Muscle layer of colon (tissue), 2 donors: ENCODE data around the gene DIRAS3.

Experiments
- H3K27ac ChIP-seq: one replicate; pipeline ENCODE4 v1.7.0; 2013; ENCODE audit warnings: low read depth, mild to moderate bottlenecking, low read length, moderate library complexity
- H3K27me3 ChIP-seq, 2 donors: one replicate each; pipeline ENCODE4 v1.7.0; 2013; ENCODE audit warnings: low read length in 2 of 2, mild to moderate bottlenecking in 2 of 2; ENCODE audit not compliant: insufficient read depth in 2 of 2, control insufficient read depth in 1 of 2
- H3K36me3 ChIP-seq: one replicate; pipeline ENCODE4 v1.7.0; 2013; ENCODE audit warnings: mild to moderate bottlenecking, low read length; ENCODE audit not compliant: insufficient read depth
- H3K4me1 ChIP-seq: one replicate; pipeline ENCODE4 v1.7.0; 2013; ENCODE audit warnings: mild to moderate bottlenecking, low read length; ENCODE audit not compliant: insufficient read depth
- H3K4me3 ChIP-seq, 2 donors: one replicate each; pipeline ENCODE4 v1.7.0; 2013; ENCODE audit warnings: low read length in 2 of 2, low read depth in 1 of 2, mild to moderate bottlenecking in 1 of 2, moderate library complexity in 1 of 2
- H3K9ac ChIP-seq: one replicate; pipeline ENCODE4 v1.7.0; 2013; ENCODE audit warnings: low read length
- H3K9me3 ChIP-seq: one replicate; pipeline ENCODE4 v1.7.0; 2013; ENCODE audit warnings: mild to moderate bottlenecking, low read length
- donor health status: abdominal sarcoma.
- donor health status: Adenocarcinoma of cecum.

The DIRAS3 gene

GRCh38 chr1:68051475-68051874, 1.0 kb upstream of the DIRAS3 start:
- H3K27ac ChIP-seq: no peak overlapping the region
- no peak overlapping the region for H3K4me3 ChIP-seq
- no peaks in the 10 kb centered on the region for H3K36me3 ChIP-seq
- H3K9me3 ChIP-seq: no peaks in the 10 kb centered on the region
- no peak overlapping the region for H3K9ac ChIP-seq
- H3K27me3 ChIP-seq: no peaks in the 10 kb centered on the region
- H3K4me1 ChIP-seq: no peaks in the 10 kb centered on the region

- H3K4me3 ChIP-seq: no peak overlapping the region
- H3K4me1 ChIP-seq: no peaks in the 10 kb centered on the region
- no peaks in the 10 kb centered on the region for H3K36me3 ChIP-seq
- H3K27me3 ChIP-seq: no peaks in the 10 kb centered on the region
- no peak overlapping the region for H3K27ac ChIP-seq
- no peak overlapping the region for H3K9ac ChIP-seq
- H3K9me3 ChIP-seq: no peaks in the 10 kb centered on the region
Observed at GRCh38 chr1:68047659-68048026, 2.8 kb downstream of the DIRAS3 start.

GRCh38 chr1:68046885-68047658, 3.4 kb downstream of the DIRAS3 start:
- no peaks in the 10 kb centered on the region for H3K9me3 ChIP-seq
- no peak overlapping the region for H3K4me3 ChIP-seq
- no peaks in the 10 kb centered on the region for H3K27me3 ChIP-seq
- H3K36me3 ChIP-seq: no peaks in the 10 kb centered on the region
- no peak overlapping the region for H3K9ac ChIP-seq
- no peak overlapping the region for H3K27ac ChIP-seq
- no peaks in the 10 kb centered on the region for H3K4me1 ChIP-seq

GRCh38 chr1:68046423-68046822, 4.0 kb downstream of the DIRAS3 start:
- Histone ChIP-seq H3K36me3 (no peaks in the 10 kb centered on the region), H3K4me1 (no peaks in the 10 kb centered on the region), H3K4me3 (no peak overlapping the region), H3K9ac (no peak overlapping the region), H3K9me3 (no peaks in the 10 kb centered on the region), H3K27me3 (no peaks in the 10 kb centered on the region), H3K27ac (no peak overlapping the region)

GRCh38 chr1:68045511-68046180, 4.8 kb downstream of the DIRAS3 start:
- Histone ChIP-seq H3K9me3 (no peaks in the 10 kb centered on the region), H3K4me1 (no peaks in the 10 kb centered on the region), H3K9ac (no peak overlapping the region), H3K4me3 (no peak overlapping the region), H3K36me3 (no peaks in the 10 kb centered on the region), H3K27me3 (no peaks in the 10 kb centered on the region), H3K27ac (no peak overlapping the region)

- H3K27me3 ChIP-seq: no peaks in the 10 kb centered on the region
- H3K36me3 ChIP-seq: no peaks in the 10 kb centered on the region
- H3K4me1 ChIP-seq: no peaks in the 10 kb centered on the region
- H3K4me3 ChIP-seq: no peak overlapping the region
- H3K27ac ChIP-seq: no peak overlapping the region
- H3K9ac ChIP-seq: no peak overlapping the region
- no peaks in the 10 kb centered on the region for H3K9me3 ChIP-seq
Observed at GRCh38 chr1:68043443-68044090, 6.9 kb downstream of the DIRAS3 start.

GRCh38 chr1:68036946-68037345, 13.5 kb downstream of the DIRAS3 start:
- Histone ChIP-seq H3K9ac (no peak overlapping the region), H3K27ac (no peak overlapping the region), H3K36me3 (no peaks in the 10 kb centered on the region), H3K4me3 (no peak overlapping the region), H3K9me3 (no peaks in the 10 kb centered on the region), H3K27me3 (no peaks in the 10 kb centered on the region), H3K4me1 (no peaks in the 10 kb centered on the region)

GRCh38 chr1:68029444-68029843, 21.0 kb downstream of the DIRAS3 start:
- Histone ChIP-seq H3K4me3 (no peak overlapping the region), H3K9ac (no peak overlapping the region), H3K27me3 (no peaks in the 10 kb centered on the region), H3K27ac (no peak overlapping the region), H3K9me3 (no peaks in the 10 kb centered on the region), H3K36me3 (no peaks in the 10 kb centered on the region), H3K4me1 (no peaks in the 10 kb centered on the region)

GRCh38 chr1:68028566-68028965, 21.9 kb downstream of the DIRAS3 start:
- Histone ChIP-seq H3K4me1 (no peaks in the 10 kb centered on the region), H3K4me3 (no peak overlapping the region), H3K9ac (no peak overlapping the region), H3K9me3 (no peaks in the 10 kb centered on the region), H3K27me3 (no peaks in the 10 kb centered on the region), H3K36me3 (no peaks in the 10 kb centered on the region), H3K27ac (no peak overlapping the region)

GRCh38 chr1:68024635-68025338, 25.6 kb downstream of the DIRAS3 start:
- Histone ChIP-seq H3K36me3 (no peaks in the 10 kb centered on the region), H3K4me3 (no peak overlapping the region), H3K27ac (no peak overlapping the region), H3K9ac (no peak overlapping the region), H3K27me3 (no peaks in the 10 kb centered on the region), H3K9me3 (no peaks in the 10 kb centered on the region), H3K4me1 (no peaks in the 10 kb centered on the region)

- no peaks in the 10 kb centered on the region for H3K27me3 ChIP-seq
- H3K9ac ChIP-seq: no peak overlapping the region
- H3K36me3 ChIP-seq: no peaks in the 10 kb centered on the region
- H3K9me3 ChIP-seq: no peaks in the 10 kb centered on the region
- no peak overlapping the region for H3K27ac ChIP-seq
- no peaks in the 10 kb centered on the region for H3K4me1 ChIP-seq
- no peak overlapping the region for H3K4me3 ChIP-seq
Observed at GRCh38 chr1:68016381-68016780, 34.0 kb downstream of the DIRAS3 start.
